AML-193 (cell line): Measurements from ENCODE around the gene EBLN2.

Source experiments
- DNase-seq, 2 experiments: peaks; one replicate each; lab custom pipeline; 2025; lab: John Stamatoyannopoulos, UW

EBLN2 gene

GRCh38 chr3:73061416-73061815 is at the start of gene EBLN2:
EBLN2 (plus strand) TSS chr3:73061659; CDS start chr3:73062082, 423 bp downstream.
- DNase-seq, result no peak

DNA sequence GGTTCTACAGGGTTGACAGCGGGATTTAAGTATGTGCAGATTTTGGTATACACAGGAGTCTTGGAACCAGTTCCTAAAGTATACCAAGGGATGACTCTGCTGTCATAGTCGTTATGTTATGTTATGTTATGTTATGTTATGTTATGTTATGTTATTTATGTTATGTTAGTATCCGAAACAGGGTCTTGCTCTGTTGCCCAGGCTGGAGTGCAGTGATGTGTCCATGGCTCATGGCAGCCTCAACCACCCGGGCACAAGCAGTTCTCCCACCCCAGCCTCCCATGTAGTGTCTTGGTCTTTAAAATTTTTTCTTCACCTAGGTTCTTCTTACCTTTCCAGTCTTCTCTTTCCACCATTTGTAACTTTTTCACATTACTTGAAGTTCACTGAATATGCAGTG is 43.2 kb upstream of the EBLN2 start:
- DNase-seq, result no peak

DNA sequence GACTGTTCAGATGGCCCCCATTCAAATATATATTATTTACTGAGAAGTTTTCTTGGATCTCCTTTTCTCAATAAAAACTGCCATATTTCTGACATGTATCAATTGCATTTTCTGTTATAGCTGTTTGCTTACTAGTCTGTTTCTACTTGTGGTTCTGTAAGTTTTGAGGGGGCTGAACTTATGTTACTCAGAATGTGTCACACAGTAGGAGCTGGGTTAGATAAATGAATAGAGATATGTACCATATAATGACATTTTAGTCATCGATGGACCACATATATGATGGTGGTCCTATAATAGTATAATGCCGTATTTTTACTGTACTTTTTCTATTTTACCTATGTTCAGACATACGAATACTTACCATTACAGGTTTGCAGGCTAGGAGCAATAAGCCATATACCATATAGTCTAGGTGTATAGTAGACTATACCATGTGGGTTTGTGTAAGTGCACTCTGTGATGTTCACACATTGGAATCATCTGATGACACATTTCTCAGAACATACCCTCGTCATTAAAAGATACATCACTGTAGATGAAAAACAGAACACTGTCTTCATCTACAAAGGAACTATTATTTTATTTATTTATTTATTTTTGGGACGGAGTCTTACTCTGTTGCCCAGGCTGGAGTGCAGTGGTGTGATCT is 42.5 kb upstream of the EBLN2 start:
- DNase-seq, result no peak

GRCh38 chr3:73021301-73021835 is 40.1 kb upstream of the EBLN2 start:
- no peak for DNase-seq

DNA sequence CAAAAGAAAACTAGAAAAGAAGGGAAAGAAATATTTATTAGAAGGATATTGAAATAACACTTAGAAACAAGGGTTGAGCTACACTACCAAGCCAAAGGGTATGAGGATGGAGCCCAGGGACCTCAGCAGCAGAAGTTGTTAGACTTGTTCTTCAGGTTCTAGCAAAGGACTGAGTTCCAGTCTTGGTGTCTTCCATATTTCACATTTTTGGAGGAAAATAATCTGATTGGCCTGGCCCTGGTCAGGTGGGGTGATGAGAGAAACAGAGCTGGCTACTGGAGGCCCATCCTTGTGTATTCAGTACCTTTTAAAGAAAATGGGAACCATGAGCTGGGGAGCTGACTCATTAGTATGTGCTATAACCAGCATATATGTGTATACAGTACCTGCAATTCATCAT is 36.6 kb upstream of the EBLN2 start:
- no peak for DNase-seq

DNA sequence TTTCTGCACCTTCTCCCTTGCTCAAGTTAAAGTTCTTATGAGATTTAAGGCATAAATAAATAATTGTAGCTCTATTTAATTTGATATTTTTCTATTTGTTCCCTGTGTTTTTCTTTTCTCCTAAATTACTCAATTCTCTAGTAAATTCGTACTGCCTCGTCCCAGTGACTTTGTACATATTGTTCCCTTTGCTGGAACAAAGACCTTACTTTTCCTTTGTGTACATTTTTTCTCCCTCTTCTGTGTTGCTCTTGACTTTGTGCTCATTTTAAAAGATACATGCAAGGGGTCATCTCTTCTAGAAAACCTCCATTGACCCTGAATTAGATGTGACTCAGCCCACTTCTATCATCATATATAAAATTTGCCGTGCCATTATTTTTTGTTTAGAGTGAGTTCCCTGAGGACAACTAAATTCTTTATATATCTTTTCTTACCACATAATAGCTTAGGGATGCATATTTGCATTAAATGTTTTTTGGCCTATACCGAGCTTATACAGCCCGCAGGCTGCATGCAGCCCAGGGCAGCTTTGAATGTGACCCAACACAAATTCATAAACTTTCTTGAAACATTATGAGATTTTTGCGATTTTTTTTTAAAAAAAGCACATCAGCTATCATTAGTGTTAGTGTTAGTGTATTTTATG is 35.2 kb upstream of the EBLN2 start:
- no peak for DNase-seq

DNA sequence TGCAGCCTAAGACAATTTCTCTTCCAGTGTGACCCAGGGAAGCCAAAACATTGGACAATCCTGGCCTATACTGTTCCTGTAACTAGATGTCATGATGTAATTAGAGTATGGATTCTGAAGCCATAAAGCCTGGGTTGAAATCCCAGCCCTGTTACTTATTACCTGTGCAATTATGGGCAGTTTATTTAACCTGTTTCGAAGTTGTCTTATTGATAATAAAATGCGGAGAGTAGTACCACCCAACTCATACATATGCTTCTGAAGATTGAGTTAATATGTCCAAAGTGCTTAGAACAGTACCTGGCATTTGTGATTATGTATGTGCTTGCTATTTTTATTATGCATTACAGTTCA is 34.7 kb upstream of the EBLN2 start:
- no peak for DNase-seq

- DNase-seq, result no peak
These were observed 32.7 kb upstream of the EBLN2 start for GRCh38 chr3:73028803-73029202.

GRCh38 chr3:73029321-73029796 is 32.1 kb upstream of the EBLN2 start:
- no peak for DNase-seq

- no peak for DNase-seq
These were observed 31.3 kb upstream of the EBLN2 start for GRCh38 chr3:73030073-73030597.

DNA sequence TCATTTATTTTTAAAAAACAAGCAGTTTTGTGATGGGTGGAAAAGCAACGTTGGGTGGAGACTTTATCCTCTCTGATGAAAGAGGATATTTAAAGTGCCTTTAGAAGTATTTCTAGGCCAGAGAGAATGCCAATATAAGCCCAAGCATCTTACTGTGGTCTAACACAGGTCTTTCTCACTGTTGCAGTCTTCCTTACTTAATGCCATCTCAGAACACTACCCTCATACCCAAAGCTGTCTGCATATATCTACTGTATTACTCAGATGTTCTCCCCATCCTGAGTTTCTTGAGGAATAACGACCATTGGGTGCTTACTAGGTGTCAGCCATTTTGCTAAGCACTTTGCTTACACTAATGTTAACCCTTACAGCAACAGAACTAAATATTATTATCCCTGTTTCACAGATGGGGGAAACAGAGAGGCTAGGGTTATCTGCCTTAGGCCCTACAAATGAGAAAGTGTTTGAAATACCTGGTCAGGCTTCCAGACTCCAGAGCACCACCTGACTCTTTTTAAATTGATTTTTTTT is 29.8 kb upstream of the EBLN2 start:
- no peak for DNase-seq

GRCh38 chr3:73036694-73037591 is 24.5 kb upstream of the EBLN2 start:
- peak in 1 of 2 experiments; percentile 9 for DNase-seq

DNA sequence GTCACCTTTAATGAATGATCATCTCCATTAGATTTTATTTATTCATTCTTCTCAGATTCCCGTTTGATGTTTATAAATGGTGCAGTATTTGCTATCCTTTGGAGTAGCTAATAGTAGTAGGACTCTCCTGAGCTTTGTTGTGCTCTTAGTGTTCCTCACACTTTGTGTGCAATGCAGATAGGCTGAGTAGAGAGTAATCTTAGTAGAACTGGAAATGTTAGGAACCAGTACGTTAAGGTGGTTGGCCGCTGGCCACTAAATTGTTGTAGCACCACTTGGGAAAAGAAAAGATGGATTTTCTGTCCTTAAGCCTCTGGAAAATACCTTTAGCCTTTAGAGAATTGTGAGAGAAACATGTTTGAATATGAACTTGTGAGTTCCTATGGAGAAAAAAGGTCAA is 19.9 kb upstream of the EBLN2 start:
- DNase-seq, result no peak

- DNase-seq, result no peak
These were observed 18.0 kb upstream of the EBLN2 start for GRCh38 chr3:73043414-73043813.

- DNase-seq, result no peak
These were observed 16.1 kb upstream of the EBLN2 start for GRCh38 chr3:73045391-73045790.

DNA sequence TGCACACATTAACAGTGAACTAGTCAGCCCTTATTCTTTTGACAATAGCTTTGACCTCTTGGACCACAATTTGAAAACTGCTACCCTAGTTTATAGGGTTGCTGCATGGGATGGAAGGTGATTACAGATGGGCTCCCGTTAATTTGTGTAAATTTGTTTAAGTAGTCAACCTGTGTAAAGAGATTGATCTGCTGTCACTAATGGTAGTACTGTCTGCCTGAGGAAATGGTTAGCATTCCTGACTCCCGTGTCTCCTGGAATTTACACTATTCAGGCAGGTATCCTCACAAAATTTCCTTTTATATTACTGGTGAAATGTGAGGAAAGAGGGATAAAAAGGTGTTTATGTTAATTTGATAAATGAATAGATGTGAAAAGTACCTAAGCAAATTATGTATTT is 15.3 kb upstream of the EBLN2 start:
- no peak for DNase-seq

DNA sequence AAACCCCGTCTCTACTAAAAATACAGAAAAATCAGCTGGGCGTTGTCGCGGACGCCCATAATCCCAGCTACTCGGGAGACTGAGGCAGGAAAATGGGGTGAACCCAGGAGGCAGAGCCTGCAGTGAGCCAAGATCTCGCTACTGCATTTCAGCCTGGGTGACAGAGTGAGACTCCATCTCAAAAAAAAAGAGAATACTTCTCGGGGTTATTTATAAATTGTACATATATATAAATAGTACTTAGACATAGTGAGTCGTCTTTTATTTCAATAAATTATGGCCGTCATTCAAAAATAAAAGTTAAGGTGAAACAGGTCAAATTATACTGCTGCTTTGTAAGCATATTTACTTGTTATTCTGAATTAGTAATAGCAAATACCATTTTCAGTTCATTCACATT is 12.1 kb upstream of the EBLN2 start:
- no peak for DNase-seq

- DNase-seq, result no peak
These were observed 8.6 kb upstream of the EBLN2 start for GRCh38 chr3:73052857-73053256.

GRCh38 chr3:73055583-73055982 is 5.9 kb upstream of the EBLN2 start:
- DNase-seq, result no peak

DNA sequence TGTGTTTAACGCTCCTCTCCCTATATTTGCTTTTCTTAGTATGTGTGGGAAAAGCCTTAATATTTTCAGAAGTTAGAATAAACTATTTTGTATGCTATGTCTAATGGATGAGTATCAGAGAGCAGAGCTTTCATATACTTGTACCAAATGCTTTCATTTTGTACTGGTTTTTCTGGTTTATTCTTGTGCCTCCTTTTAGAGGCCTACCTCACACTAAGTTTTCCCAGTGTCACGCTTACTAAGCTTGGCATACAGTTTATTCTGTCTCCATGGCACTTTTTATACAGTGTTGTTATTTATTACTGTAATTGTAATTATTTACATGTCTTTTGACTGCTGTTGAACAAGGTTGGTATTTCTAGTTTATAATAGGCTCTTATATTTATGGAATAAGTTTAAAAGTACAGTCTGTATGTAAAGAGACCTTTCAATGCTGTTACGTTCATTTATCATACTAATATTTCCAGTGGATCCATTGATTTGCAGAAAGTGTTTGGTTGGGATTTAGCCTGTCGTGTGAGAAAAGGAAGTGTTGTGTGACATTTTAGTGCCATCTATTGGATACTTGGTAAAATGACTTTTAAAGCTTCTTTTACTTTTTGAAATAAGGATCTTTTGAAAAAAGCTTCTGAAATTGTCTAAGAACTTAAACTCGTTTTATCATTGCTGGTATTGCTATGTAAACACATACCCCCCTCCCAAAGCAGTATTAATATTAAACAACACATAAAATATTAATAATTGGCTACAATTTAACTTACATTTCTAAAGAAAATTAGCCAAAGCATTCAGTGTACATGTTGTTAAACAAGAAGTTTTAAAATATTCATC is 5.2 kb upstream of the EBLN2 start:
- peak; percentile 80 to 81 for DNase-seq

DNA sequence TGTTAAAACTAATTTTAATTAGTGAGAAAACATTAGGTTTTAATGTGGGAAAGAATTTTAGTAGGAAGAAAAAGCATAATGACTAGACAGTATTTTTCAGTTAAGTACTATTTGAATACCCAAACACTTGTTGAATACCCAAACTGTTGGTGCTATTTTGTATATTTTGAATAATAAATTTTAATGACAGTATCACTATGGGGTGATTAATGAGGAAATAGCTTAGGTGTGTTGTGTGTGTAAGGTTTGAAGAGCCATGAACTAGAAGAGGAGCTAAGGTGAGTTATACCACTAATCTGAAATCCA is 4.7 kb upstream of the EBLN2 start:
- DNase-seq, result no peak
